NCI-H2196 (cell line): ENCODE results near the gene SPDYE16.
"Not testable (repeated sequence)": the region's sequence is repeated elsewhere in the genome, so short reads cannot be mapped to it uniquely, and the experiment has no call there.

ENCODE experiments used
- DNase-seq: peaks from one replicate; lab custom pipeline; 2025; ENCODE audit not compliant: unreplicated experiment; lab: John Stamatoyannopoulos, UW

The SPDYE16 gene, protein sequence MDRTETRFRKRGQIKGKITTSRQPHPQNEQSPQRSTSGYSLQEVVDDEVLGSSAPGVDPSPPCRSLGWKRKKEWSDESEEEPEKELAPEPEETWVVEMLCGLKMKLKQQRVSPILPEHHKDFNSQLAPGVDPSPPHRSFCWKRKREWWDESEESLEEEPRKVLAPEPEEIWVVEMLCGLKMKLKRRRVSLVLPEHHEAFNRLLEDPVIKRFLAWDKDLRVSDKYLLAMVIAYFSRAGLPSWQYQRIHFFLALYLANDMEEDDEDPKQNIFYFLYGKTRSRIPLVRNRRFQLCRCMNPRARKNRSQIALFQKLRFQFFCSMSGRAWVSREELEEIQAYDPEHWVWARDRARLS

DNA sequence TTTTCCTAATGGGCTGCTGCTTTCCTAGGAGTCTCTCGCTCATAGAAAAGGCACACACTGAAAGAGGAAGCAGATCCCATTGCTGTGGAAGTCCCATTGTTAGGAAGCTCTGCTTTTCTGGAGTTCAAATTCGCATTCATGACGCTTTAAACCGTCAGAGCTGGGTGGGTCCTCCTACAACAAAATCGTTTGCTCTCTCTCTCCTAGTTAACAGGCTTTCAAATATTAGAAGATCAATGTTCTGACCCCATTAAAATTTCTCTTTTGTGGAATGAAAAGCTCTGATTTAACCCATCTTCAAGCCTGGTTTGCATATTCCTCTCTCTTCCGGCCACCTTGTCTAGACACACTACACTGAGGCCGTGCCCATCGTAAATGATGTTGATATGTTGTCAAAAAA, at the start of gene SPDYE16:
Gene SPDYE16 (minus strand): TSS at position 101 of the 400 bp plus-strand sequence. CDS start 1,838 bp downstream, outside the sequence.
- not testable (repeated sequence) for DNase-seq

DNA sequence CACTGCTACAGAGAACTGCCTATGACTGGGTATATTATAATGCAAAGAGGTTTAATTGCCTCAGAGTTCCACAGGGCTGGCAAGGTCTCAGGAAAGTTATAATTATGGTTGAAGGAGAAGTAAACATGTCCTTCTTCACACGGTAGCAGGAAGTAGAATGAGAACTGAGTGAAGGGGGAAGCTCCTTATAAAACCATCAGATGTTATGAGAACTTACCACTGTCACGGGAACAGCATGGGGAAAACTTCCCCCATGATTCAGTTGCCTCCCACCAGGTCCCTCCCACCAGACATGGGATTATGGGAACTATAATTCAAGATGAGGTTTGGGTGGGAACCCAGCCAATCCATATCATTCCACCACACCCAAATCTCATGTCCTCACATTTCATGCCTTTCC, 49.6 kb upstream of the SPDYE16 start:
- not testable (repeated sequence) for DNase-seq

DNA sequence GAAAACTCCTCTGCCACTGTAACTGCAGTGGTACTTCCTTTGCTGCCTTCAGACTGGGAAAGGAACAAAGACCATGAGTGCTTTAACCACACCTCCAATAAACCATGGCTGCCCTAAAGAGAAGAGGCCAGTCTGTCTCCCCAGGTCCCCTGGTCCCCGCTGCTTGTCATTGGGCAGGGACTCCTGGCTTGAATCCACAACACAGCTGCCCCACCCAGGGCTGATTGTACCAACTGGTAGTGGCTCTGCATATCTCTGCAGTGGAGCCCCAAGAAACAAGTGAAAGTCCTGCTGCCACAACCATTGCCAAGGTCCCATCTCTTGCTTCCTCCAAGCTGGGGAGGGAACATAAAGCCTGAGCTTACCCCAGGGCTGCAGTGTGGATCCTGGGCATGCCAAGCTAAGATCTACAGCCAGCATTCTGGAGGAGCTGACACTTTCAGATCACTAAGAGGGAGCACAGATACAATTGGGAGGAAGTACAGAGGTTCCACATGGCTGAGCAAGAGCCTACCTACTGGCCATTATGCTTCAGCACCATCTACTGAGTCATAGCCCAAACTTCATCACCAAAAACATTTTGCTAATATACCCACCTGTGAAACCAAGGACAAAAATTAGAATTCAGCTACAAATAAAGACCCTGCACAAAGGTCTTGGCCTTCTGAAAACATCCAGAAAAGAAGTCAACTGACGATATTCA, 48.7 kb upstream of the SPDYE16 start:
- not testable (repeated sequence) for DNase-seq

DNA sequence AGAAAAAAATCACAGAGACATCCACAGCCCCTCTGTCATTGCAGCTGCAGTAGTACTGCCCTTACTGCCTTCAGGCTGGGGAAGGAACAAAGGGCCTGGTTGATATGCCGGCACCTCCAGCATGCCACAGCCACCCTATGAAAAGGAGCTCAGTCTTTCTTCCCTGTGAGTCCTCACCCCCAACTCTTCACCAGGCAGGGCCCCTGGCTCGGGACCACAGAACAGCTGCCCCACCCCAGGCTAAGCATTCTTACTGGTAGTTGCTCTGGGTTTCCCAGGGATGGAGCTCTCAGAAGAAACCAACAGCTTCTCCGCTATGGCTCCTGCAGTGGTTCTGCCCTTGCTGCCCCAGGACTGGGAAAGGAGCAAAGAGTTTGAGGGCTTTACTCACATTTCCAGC, 47.9 kb upstream of the SPDYE16 start:
- DNase-seq = not testable (repeated sequence)

DNA sequence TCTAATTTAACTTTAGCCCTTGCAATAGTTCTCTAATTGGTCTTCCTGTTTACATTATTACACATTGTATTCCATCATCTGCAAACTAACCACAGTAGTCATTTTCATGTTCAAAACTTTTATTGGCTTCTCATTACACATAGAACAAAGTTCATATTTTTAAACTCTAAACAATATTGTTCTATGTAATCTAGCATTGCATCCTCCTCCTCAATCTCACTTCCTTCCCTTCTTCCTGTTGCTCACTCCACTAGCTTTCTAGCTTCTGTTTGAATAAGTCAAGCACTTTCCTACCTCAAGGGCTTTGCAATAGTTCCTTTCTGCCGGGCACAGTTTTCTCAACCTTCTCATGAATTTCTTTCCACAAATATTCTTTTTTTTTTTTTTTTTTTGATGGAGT, 45.5 kb upstream of the SPDYE16 start:
- not testable (repeated sequence) for DNase-seq

DNA sequence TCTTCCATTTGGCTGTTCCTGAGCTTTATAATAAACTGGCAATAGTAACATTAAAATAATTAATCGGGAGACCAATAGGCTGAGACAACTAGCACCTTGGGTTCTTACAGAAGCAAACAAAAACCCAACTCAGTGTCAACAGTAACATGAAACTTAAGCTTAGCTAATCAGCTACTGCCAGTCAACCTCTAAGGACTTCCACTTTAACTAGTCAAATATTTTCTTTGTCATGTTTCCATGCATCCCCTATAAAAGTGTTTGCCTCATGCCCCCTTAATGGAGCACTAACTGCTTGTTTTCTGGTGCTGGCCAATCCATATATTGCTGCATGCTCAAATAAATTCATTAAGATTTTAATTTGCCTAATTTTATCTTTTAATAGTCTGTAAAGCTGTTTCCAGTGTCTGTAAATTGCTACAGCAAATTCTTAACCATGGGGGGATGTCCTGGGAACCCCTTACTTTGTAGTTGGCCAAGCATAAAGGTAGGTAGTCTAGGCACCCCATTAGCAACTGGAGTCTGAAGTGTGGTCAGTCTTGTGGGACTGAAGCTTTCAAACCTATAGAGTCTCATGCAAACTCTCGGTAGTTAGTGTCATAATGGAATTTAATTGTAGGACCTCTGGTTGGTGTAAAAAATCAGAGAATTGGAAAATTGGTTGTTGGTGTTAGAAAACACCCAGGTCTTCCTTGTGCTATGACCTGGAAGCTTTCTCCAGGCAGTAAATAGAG, 43.7 kb upstream of the SPDYE16 start:
- DNase-seq = not testable (repeated sequence)

DNA sequence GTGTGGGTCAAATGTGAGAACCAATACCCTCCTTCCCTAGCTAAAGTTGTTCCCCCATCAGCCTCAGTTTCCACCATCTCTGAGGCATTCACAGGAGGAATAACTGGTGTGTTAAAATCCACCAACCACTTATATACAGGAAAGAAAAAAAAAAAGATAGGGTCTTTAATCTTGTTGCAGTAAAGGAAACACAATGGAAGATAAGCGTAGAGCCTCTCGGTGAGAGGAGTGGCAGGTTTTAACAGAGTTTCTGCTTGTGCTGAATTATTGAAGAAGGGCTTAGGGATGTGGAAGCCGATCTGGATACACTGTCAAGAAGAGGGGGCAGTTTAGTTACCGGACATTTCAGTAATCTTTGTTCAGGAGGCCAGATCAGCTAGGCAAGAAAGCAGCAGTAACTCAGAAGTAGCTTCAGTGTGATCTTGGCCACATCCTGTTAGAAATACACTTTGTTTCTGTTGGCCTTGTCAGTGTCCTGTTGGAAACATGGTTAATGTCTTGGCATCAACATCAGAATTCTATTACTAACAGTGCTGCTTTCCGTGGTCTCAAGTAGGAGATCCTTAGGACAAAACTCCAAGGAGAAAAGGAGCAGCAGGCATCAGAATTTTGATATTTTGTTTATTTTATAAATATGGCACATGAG, 40.7 kb upstream of the SPDYE16 start:
- DNase-seq = not testable (repeated sequence)

DNA sequence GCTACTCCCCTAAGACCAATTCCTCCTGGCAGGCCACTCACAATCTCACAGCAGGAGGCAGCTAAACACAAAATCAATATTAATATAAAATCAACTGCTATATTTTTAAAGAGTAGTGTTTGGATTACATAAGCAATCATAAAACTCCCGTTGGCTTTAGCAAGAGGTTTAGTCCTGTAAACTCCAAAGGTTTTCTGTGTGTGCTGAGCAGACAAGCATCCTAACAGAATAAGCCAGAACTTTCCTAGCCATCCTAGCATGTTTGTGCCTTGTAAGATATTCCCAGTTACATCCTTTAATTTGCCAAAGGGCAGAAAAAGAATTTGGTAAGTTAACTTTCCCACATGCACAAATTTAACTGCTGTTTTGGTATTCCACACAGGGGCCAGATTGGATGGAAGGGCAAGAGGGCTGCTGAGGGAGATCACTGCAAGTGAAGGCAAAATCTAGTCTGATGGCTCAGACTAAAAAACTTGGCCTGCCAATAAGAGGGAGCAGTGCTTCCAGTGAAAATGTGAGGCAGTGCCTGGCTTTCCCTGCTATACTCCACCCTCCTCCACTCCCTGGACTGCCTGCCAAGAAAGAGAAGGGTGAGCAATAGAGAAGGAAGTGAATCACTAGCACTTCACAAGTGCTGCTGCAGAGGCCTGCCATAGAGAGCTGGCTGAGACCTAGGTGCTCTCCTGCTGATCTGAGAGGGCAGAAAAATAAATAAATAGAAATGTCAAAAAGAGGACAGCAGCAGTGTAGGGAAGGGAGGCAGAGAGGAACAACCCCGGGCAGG, 39.9 kb upstream of the SPDYE16 start:
- DNase-seq = peak; percentile 79

DNA sequence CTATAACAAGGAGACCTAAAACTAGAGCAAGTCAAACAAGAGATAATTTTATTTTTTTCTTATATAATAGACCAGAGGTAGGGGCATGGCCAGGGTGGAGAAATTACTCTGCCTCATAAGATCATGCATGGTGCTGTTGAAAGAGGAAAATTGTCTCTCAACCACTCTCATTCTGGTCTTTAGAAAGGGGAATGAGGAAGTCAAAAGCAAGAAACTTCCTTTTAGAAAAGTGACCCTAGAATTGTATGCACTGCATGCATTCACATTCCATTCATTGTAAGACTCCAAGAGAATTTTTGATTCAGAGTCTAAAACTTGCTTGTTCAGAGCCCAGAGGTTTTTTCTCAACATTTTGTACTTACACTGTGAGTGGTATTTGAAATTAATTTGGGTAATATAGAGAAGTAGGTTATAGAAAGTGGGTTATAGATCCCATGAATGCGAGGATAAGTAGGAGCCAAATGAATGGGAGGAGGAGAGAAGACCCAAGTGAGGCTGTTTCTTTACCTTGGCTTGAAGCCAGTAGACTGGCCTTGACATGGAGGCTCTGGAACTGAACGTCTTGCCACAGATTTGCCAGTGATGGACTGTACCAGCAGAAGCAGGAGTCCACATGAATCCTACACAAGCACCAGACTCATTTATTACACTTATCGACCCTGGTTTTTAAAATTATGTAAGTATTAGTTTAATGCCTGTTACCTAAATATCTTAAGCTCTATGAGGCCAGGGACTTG, 33.0 kb upstream of the SPDYE16 start:
- DNase-seq = not testable (repeated sequence)

DNA sequence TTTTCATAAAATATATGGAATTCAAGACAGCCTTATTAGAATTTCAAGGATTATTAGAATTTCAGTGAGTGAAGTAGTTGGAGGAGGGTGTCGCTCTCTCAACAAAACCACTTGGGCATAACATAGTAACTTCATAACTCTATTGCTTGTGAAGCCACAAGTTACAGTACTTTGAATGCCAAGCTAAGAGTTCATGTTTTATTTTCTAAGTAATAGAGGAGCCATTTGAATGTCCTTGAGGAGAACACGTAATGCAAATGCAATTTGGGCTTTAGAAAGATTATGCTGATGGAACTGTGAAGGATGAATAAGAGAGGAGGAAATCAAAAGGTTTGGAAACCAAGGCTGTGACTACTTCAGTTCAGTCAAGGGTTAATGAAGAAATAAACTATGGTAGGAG, 32.3 kb upstream of the SPDYE16 start:
- DNase-seq = not testable (repeated sequence)

DNA sequence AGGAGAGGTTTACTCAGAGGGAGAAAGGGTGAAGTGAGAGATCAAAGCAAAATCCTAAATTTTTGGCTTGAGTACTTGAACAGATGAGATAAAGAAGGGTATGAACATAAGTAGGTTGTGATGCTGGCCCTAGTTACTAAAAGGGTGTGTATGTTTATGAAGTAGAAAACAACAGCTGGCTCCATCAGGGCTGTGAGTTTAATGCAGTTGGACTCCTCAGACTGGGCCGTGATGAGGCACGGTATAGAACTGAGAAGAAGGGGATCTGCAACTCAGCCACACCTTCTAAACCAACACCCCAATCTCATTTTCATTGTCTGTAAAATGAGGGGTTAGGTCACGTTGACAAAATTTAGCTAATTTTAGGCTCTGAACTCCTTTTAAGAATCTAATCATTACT, 29.2 kb upstream of the SPDYE16 start:
- DNase-seq = not testable (repeated sequence)

DNA sequence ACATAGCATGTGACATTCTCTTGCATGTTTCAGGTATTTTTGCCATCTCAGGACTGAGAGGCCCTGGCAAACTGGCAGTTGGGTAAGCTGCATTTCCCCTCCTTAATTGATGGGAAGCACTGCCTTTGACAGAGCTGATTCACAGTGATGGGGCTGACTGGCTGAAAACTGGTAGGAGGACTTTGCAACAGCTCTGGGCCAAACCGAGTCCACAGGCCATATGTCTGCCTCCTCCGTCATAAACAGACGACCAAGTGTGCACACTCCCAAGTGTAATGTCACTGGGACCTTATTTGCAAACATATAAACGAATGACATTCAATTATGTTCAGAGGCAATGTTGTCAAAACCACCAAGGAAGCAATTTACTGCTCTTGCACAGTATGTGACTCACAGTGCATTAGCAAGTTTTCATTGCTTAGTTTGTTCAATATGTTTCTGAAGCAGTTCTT, 27.3 kb upstream of the SPDYE16 start:
- DNase-seq = not testable (repeated sequence)

DNA sequence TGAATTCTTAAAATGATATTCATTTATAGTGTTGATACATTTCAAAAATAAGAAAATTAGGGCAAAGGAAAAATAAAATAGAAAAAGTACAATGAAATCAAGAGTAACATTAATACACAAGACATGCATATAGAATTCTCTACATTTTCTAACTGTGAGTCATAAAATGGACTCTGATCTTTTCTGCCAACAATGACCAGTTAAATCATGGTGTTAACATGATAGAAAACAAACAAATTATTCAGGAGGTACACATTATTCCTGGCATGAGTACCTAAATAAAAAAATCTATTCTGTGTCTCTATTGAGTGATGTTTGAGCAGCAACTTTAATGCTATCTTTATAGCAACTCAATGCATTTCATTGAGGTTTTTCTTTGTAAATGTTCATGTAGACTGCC, 25.6 kb upstream of the SPDYE16 start:
- not testable (repeated sequence) for DNase-seq

DNA sequence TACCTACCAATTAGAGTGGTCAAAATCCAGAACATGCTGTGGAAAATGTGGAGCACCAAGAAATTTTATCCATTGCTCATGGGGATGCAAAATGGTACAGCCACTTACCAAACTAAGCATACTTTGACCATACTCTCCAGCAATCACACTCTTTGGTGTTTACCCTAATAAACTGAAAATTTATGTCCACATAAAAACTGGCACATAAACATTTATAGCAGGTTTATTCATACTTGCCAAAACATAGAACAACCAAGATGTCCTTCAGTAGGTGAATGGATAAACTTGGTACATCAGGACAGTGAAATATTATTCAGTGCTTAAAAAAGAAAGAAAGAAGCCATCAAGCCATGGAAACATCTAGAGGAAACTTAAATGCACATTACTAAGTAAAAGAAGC, 24.7 kb upstream of the SPDYE16 start:
- DNase-seq = not testable (repeated sequence)

DNA sequence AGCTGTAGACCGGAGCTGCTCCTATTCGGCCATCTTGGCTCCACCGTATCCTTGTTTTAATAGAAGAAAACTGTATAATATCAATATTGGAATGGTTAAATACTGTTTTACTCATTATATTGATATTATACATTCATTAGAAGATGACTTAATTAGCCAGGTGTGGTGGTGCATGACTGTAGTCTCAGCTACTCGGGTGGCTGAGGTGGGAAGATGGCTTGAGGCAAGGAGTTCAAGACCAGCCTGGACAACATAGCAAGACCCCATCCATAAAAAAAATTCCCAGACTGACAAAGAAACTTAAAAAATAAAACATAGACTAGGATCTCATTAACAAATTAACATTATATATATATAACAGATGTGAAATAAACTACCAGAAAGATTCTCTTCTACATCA, 24.2 kb upstream of the SPDYE16 start:
- not testable (repeated sequence) for DNase-seq

DNA sequence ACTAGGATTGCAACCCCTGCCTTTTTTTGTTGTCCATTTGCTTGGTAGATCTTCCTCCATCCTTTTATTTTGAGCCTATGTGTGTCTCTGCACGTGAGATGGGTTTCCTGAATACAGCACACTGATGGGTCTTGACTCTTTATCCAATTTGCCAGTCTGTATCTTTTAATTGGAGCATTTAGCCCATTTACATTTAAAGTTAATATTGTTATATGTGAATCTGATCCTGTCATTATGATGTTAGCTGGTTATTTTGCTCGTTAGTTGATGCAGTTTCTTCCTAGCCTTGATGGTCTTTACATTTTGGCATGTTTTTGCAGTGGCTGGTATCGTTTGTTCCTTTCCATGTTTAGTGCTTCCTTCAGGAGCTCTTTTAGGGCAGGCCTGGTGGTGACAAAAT, 21.9 kb upstream of the SPDYE16 start:
- DNase-seq = not testable (repeated sequence)

DNA sequence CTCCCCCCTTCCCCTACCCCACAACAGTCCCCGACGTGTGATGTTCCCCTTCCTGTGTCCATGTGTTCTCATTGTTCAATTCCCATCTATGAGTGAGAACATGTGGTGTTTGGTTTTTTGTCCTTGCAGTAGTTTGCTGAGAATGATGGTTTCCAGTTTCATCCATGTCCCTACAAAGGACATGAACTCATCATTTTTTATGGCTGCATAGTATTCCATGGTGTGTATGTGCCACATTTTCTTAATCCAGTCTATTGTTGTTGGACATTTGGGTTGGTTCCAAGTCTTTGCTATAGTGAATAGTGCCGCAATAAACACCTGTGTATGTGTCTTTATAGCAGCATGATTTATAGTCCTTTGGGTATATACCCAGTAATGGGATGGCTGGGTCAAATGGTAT, 18.2 kb upstream of the SPDYE16 start:
- not testable (repeated sequence) for DNase-seq

DNA sequence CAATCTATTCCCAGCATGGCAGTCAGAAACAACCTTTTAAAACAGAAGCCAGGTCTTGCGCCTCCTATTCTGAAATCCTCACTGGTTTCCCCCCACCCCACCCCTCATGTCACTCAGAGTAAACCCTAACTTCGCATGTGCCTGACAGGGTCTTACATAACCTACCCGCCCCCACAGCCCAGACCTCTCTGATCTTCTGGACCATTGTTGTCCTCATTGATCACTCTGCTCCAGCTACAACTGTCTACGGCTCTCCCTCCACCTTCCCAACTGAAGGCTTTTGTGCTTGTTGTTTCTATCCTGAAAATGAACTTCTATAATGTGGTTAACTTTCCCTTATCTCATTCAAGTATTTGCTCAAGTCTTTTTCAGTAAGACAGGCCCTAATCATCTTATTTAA, 17.1 kb upstream of the SPDYE16 start:
- not testable (repeated sequence) for DNase-seq

DNA sequence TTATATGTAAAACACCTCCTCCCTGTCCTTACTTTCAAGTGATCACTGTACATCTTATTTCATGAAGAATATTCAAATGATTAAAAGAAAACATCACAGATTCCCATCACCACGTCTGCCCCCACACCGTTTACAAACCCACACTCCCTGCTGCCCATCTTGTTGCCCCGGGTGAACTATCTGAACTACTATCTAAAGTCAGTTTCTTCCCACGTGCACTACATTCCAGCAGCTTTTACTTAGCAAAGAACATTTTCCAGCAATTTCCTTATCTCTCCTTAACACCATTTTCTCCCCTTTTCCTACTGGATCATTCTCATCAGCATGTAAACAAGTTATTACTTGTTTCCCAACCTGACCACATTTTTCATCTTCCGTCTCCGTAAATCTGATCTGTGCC, 16.6 kb upstream of the SPDYE16 start:
- not testable (repeated sequence) for DNase-seq
